Pulmonary artery endothelial cell (primary cell): ENCODE data around the gene OR4N5. TPM values are rescaled to one million over a fixed set of nuclear protein-coding genes. Genes with fewer than 3 reads are reported as not detected.
"Not testable (repeated sequence)": the region's sequence is repeated elsewhere in the genome, so short reads cannot be mapped to it uniquely, and the experiment has no call there.

Source experiments
- DNase-seq: peaks from one replicate; pipeline ENCODE4 v3.0.0-alpha.2; 2011; ENCODE audit warnings: low read depth, low spot score
- total RNA-seq: library from RNA; depleted of rRNA; stranded (reverse); fragments of >200 nt; gene quantifications from 2 replicates; pipeline ENCODE4 v1.2.3, GENCODE V29; 2014

The OR4N5 gene
- total RNA-seq: not detected in 2 replicates

GRCh38 chr14:20138520-20138919 lies at the start of gene OR4N5:
OR4N5 (plus strand) TSS chr14:20138820; CDS start chr14:20143736, 4,916 bp downstream.
- no peak for DNase-seq

- DNase-seq: no peak
Observed at GRCh38 chr14:20092050-20092449, 46.6 kb upstream of the OR4N5 start.

DNA sequence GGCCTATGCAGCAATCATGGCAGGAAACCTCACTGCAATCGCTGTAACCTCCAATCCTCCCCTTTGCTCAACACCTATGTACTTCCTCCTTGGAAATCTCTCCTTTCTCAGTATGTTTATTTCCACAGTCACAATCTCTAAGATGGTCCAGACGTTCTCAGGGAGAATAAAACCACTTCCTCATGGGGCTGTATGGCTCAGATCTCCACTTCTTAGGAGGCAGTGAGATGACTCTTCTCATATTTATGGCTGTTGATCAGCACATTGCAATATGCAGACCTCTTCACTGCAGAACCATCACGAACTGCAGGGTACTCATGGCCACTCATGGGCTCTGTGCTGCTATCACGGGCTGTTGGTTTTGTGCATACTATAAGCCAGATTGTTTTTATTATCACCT lies 45.2 kb upstream of the OR4N5 start:
- DNase-seq: no peak

DNA sequence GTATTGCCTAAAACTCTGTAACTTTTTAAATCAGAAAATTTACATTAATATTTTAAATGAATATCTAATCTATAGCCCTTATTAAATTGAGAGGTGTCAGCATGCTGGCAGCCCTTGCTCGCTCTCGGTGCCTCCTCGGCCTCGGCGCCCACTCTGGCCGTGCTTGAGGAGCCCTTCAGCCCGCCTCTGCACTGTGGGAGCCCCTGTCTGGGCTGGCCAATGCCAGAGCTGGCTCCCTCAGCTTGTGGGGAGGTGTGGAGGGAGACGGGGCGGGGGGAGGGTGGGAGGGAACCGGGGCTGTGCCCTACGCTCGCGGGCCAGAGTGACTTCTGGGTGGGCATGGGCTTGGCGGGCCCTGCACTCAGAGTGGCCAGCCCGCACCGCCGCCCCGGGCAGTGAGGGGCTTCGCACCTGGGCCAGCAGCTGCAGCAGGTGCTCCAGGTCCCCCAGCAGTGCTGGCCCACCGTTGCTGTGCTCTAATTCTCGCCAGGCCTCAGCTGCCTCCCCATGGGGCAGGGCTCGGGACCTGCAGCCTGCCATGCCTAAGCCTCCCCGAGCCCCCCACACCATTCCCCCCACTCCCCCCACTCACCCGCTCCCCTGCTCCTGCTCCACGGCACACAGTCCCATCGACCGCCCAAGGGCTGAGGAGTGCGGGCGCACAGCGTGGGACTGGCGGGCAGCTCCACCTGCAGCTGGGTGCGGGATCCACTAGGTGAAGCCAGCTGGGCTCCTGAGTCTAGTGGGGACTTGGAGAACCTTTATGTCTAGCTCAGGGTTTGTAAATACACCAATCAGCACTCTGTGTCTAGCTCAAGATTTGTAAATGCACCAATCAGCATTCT lies 39.5 kb upstream of the OR4N5 start:
- not testable (repeated sequence) for DNase-seq

DNA sequence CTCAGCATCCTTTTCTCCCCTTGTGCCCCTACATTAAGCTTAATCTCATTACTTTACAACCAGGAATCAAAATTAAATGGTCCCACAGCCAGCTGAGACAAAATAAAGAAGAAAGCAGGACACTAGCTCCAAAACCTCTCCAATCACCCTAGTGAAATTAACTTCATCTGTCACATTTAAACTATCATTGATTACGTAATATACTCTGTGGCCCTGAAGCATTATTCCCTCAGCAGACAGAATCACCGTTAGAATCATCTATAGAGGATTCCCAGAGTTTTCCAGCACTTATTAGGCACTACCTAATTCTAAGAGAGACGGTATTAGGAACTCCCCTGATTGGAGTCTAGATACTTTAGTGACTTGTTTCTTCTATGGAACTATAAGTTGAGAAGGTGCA lies 28.2 kb upstream of the OR4N5 start, which contains the start of gene OR4K17:
Gene OR4K17 (plus strand): TSS at position 302 of the 400 bp plus-strand sequence. CDS start 6,761 bp downstream, outside the sequence.
- no peak for DNase-seq

DNA sequence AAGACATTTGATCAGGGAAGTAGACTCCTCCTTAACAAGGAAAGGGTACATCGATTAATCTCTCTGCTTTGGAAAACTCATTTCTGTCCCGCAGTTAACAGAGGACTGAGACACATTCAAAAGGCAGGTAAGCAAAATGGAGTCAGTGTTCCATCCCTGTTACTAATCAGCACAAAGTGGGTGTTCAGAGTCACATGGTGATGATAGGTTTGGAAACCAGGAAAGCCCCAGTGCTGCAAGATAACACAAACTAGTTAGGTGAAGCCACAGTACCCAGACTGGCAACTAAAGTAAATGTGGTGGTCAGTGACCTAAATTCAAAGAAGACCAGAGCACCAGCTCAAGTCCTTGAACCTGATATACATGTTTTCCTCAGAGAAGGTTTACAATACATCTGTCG lies 26.3 kb upstream of the OR4N5 start:
- no peak for DNase-seq

- DNase-seq: no peak
Observed at GRCh38 chr14:20116748-20117147, 21.9 kb upstream of the OR4N5 start.

- no peak for DNase-seq
Observed at GRCh38 chr14:20118795-20119194, 19.8 kb upstream of the OR4N5 start.

GRCh38 chr14:20143911-20144310 lies 5.3 kb downstream of the OR4N5 start:
- DNase-seq: no peak

DNA sequence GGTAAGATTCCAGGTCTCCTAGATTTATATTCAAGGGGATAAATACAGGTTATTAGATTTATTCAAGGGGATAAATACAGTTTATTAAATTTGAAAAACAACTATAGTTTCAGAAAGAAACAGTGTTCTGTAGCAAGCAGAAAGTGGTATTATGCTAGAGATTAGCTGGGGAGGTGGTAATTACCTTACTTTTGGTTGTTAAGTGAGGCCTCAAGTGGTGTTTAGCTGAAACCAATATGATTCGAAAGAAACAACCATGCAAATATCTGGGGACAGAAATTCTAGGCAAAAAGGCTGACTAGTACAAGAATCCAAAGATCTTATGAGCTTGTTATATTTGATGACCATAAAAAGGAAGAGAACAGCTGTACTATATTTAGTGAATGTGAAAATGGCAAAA lies 6.2 kb downstream of the OR4N5 start:
- DNase-seq: no peak

GRCh38 chr14:20164462-20164861 lies 25.8 kb downstream of the OR4N5 start:
- no peak for DNase-seq

GRCh38 chr14:20167091-20167490 lies 28.5 kb downstream of the OR4N5 start:
- no peak for DNase-seq

GRCh38 chr14:20169852-20170251 lies 31.2 kb downstream of the OR4N5 start:
- not testable (repeated sequence) for DNase-seq

- DNase-seq: not testable (repeated sequence)
Observed at GRCh38 chr14:20174205-20174604, 35.6 kb downstream of the OR4N5 start.

- DNase-seq: no peak
Observed at GRCh38 chr14:20176330-20176729, 37.7 kb downstream of the OR4N5 start.

- DNase-seq: no peak
Observed at GRCh38 chr14:20177433-20177974, 38.9 kb downstream of the OR4N5 start.

DNA sequence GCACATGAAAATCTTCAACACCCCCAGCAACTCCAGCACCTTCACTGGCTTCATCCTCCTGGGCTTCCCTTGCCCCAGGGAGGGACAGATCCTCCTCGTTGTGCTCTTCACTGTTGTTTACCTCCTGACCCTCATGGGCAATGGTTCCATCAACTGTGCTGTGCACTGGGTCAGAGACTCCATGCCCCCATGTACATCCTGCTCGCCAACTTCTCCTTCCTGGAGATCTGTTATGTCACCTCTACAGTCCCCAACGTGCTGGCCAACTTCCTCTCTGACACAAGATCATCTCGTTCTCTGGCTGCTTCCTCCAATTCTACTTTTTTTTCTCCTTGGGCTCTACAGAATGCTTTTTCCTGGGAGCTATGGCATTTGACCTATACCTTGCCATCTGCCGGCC lies 40.6 kb downstream of the OR4N5 start:
- DNase-seq: no peak

- no peak for DNase-seq
Observed at GRCh38 chr14:20179880-20180279, 41.3 kb downstream of the OR4N5 start.

- no peak for DNase-seq
Observed at GRCh38 chr14:20180486-20180885, 41.9 kb downstream of the OR4N5 start.

DNA sequence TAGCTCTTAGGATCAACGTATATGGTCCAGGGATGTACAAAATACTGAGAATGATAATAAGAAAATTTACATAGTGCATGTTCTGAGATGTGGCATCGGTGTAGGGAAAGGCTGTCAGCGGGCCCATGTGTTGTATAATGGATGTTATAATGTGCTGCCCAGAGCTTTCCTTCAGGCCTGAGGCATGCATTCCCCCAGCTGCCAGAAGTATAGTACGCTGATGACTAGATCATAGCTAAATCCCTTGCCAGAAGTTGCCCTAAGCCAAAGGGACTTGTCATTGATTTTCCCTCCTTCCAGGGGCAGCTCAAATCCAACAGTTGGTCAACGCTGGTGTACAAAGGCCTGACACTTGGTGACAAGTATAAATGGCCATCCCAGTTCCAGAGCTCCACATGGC lies 45.6 kb downstream of the OR4N5 start:
- no peak for DNase-seq

DNA sequence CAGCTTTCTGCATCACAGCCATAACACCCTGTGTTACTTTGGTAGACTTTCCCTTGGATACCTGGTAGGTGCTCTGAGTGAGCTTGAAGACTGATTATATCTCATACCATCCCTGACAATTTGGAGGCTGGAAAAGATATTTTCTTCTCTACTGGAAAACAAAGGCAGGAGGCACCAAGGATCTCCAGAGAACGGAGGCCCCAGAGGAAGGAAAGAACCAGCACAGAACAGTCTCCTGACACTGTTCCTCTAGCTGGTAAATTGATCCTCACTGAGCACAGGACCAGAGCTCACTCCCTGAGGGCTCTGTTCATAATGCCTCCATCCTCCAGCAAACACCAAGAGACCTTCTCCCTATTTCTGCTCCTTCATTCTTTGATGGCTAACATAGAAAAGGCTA lies 52.0 kb downstream of the OR4N5 start, which contains the start of gene OR11G2:
Gene OR11G2 (plus strand): TSS at position 301 of the 400 bp plus-strand sequence. CDS start 6,542 bp downstream, outside the sequence.
- no peak for DNase-seq

- no peak for DNase-seq
Observed at GRCh38 chr14:20191396-20191795, 52.8 kb downstream of the OR4N5 start.

GRCh38 chr14:20194101-20194500 lies 55.5 kb downstream of the OR4N5 start:
- DNase-seq: no peak
